ENCODE measurements around the gene AOC1. TPM values are rescaled to one million over a fixed set of nuclear protein-coding genes. Genes with fewer than 3 reads are reported as not detected.
A peak's percentile ranks its signal among the peaks of the same experiment; 100 is the strongest.

The AOC1 gene
- total RNA-seq, 4 donors from 2014 or later: 1.2 to 6.7 (median 3.5) TPM

- DNase-seq (ENCODE audit: low spot score in 2 of 2): peak in 1 of 2 donors; percentile 74
- no peak overlapping the region for H3K4me3 ChIP-seq (ENCODE audit: low read depth, poor library complexity, severe bottlenecking)
- intact Hi-C loops (cut with DNase I; ENCODE audit: low total_unique reads): no loop called here
- 74 to 78% methylated on average over 19 of the region's 19 CpGs for WGBS, 2 donors
- no peak for TF ChIP-seq POLR2A (IDR thresholded peaks at IDR 0.05)
- TF ChIP-seq CTCF (IDR thresholded peaks at IDR 0.05): no peak
Measured at GRCh38 chr7:150851492-150852370, 586 bp upstream of the AOC1 start.

- H3K4me3 ChIP-seq (ENCODE audit: low read depth, poor library complexity, severe bottlenecking): no peak overlapping the region
- TF ChIP-seq CTCF (IDR thresholded peaks at IDR 0.05) (no peak), POLR2A (IDR thresholded peaks at IDR 0.05) (no peak)
- intact Hi-C loops (cut with DNase I; ENCODE audit: low total_unique reads): no loop called here
- WGBS, 2 donors: 70% methylated on average over 19 of the region's 19 CpGs
- DNase-seq (ENCODE audit: low spot score in 2 of 2): peak in 1 of 2 donors; percentile 50
Measured at GRCh38 chr7:150854066-150855000, 2.0 kb downstream of the AOC1 start.

- 72 to 77% methylated on average over 6 of the region's 6 CpGs for WGBS, 2 donors
- TF ChIP-seq POLR2A (IDR thresholded peaks at IDR 0.05) (no peak), CTCF (IDR thresholded peaks at IDR 0.05) (no peak)
- no peak overlapping the region for H3K4me3 ChIP-seq (ENCODE audit: low read depth, poor library complexity, severe bottlenecking)
- intact Hi-C loops (cut with DNase I; ENCODE audit: low total_unique reads): no loop called here
- DNase-seq (ENCODE audit: low spot score in 2 of 2): peak in 1 of 2 donors; percentile 74
Measured at GRCh38 chr7:150855046-150855445, 2.7 kb downstream of the AOC1 start.

- intact Hi-C loops (cut with DNase I; ENCODE audit: low total_unique reads): no loop called here
- TF ChIP-seq CTCF (IDR thresholded peaks at IDR 0.05): no peak
- no peak for TF ChIP-seq POLR2A (IDR thresholded peaks at IDR 0.05)
- no peak overlapping the region for H3K4me3 ChIP-seq (ENCODE audit: low read depth, poor library complexity, severe bottlenecking)
- DNase-seq (ENCODE audit: low spot score in 2 of 2): peak in 1 of 2 donors; percentile 39
- WGBS, 2 donors: 73 to 77% methylated on average over 9 of the region's 9 CpGs
Measured at GRCh38 chr7:150855476-150856302, 3.4 kb downstream of the AOC1 start.
